Activated T-helper 9 cell treated with anti-CD3 and anti-CD28 coated beads, Interleukin-2, amount 50 U/mL, for 16 hours (primary cell): ENCODE results near the gene TMEM208.

Experiments
- DNase-seq: peaks from one replicate; pipeline ENCODE4 v3.0.0-alpha.2; 2020; ENCODE audit warnings: low read depth

The TMEM208 gene

GRCh38 chr16:67209565-67209964, 17.4 kb upstream of the TMEM208 start:
- DNase-seq, result no peak

- DNase-seq, result no peak
These were observed 16.6 kb upstream of the TMEM208 start for GRCh38 chr16:67210069-67210937.

- DNase-seq, result no peak
These were observed 15.3 kb upstream of the TMEM208 start for GRCh38 chr16:67211674-67212073.

- no peak for DNase-seq
These were observed 14.2 kb upstream of the TMEM208 start for GRCh38 chr16:67212766-67213165.

- no peak for DNase-seq
These were observed 13.5 kb upstream of the TMEM208 start for GRCh38 chr16:67213197-67214019.

GRCh38 chr16:67215706-67216105, 11.2 kb upstream of the TMEM208 start:
- no peak for DNase-seq

- no peak for DNase-seq
These were observed 10.1 kb upstream of the TMEM208 start for GRCh38 chr16:67216612-67217490.

- DNase-seq, result no peak
These were observed 2.9 kb upstream of the TMEM208 start for GRCh38 chr16:67223992-67224391.

GRCh38 chr16:67226295-67226803, 581 bp upstream of the TMEM208 start:
- no peak for DNase-seq

- no peak for DNase-seq
These were observed 614 bp downstream of the TMEM208 start for GRCh38 chr16:67227567-67227921.

GRCh38 chr16:67228034-67228785, 1.3 kb downstream of the TMEM208 start:
- DNase-seq, result no peak

GRCh38 chr16:67228905-67229304, 2.0 kb downstream of the TMEM208 start:
- DNase-seq, result no peak

- no peak for DNase-seq
These were observed 3.2 kb downstream of the TMEM208 start for GRCh38 chr16:67229906-67230808.

GRCh38 chr16:67230809-67231660, 4.1 kb downstream of the TMEM208 start:
- no peak for DNase-seq

- DNase-seq, result no peak
These were observed 6.7 kb downstream of the TMEM208 start for GRCh38 chr16:67233596-67233995.

- DNase-seq, result no peak
These were observed 7.3 kb downstream of the TMEM208 start for GRCh38 chr16:67234180-67234597.

- DNase-seq, result peak; percentile 46
These were observed 9.1 kb downstream of the TMEM208 start for GRCh38 chr16:67235816-67236562.
